22Rv1 (cell line): Measurements from ENCODE around the gene SVBP.

ENCODE experiments used
- H3K27ac ChIP-seq: fragments of 450-650 bp; 2 replicates; pipeline ENCODE4 v1.5.1; 2017
- ZFX ChIP-seq: fragments of 450-650 bp; IDR thresholded peaks from 2 replicates; pipeline ENCODE4 v1.6.1; 2017; ENCODE audit warnings: antibody characterized with exemption, borderline replicate concordance
- TF ChIP-seq, protein P1 (sequence below): fragments of 450-650 bp; IDR thresholded peaks from 2 replicates; pipeline ENCODE4 v1.5.1; 2017; ENCODE audit warnings: mild to moderate bottlenecking

SVBP gene

DNA sequence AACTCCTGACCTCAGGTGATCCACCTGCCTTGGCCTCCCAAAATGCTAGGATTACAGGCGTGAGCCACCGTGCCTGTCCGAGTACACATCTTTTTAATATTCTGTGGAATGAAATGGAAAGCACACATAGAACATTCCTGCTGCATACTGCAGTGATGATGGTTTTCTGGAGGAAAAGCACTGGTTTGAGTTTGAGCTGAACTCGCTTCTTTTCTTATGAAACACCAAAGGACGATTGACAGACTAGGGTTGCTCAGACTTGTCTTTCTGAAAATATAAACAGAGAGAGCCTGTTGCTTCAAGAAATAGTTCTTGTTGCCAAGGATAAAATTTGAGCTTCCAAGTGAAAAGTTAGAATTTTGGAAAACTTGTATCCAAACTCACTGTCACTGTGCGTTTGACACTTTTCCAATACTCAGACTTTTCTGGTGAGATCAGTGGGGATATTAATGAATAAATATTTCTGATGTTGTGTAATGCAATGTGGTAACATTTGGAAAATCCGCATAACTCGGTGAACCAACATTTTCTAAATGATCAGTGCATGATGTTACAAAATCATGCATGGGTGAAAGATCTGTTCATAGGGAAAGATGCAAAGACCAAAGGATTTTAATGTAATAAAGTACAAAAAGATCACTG lies 15.2 kb downstream of the SVBP start:
- TF ChIP-seq, protein P1, sequence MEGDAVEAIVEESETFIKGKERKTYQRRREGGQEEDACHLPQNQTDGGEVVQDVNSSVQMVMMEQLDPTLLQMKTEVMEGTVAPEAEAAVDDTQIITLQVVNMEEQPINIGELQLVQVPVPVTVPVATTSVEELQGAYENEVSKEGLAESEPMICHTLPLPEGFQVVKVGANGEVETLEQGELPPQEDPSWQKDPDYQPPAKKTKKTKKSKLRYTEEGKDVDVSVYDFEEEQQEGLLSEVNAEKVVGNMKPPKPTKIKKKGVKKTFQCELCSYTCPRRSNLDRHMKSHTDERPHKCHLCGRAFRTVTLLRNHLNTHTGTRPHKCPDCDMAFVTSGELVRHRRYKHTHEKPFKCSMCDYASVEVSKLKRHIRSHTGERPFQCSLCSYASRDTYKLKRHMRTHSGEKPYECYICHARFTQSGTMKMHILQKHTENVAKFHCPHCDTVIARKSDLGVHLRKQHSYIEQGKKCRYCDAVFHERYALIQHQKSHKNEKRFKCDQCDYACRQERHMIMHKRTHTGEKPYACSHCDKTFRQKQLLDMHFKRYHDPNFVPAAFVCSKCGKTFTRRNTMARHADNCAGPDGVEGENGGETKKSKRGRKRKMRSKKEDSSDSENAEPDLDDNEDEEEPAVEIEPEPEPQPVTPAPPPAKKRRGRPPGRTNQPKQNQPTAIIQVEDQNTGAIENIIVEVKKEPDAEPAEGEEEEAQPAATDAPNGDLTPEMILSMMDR = no peak
- TF ChIP-seq ZFX = no peak
- no peak overlapping the region for H3K27ac ChIP-seq

DNA sequence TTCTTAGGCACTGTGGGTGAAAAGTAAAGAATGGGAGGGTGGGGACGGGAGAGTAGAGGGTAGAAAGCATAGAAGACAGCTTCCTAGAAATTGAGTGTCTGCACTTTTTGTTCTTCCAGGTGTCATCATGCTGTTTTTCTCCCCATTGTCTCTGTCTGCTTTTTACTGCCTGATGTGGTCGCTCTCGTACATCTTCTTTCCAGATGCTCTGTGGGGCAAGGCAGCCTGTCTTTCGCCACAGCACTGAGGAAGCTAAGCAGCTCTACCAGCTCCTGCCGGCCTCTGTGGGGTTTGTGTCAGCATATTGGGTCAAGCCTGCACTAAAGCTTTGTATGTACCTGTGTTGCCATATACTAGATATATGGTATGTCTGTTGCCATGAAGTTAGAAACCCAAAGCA lies 19.2 kb downstream of the SVBP start:
- no peak overlapping the region for H3K27ac ChIP-seq
- TF ChIP-seq, protein P1 = no peak
- no peak for TF ChIP-seq ZFX

GRCh38 chr1:42797414-42797813 lies 19.8 kb downstream of the SVBP start:
- no peak for TF ChIP-seq ZFX
- TF ChIP-seq, protein P1 = no peak
- H3K27ac ChIP-seq = no peak overlapping the region

GRCh38 chr1:42793824-42794223 lies 23.4 kb downstream of the SVBP start:
- no peak for TF ChIP-seq ZFX
- TF ChIP-seq, protein P1 = no peak

DNA sequence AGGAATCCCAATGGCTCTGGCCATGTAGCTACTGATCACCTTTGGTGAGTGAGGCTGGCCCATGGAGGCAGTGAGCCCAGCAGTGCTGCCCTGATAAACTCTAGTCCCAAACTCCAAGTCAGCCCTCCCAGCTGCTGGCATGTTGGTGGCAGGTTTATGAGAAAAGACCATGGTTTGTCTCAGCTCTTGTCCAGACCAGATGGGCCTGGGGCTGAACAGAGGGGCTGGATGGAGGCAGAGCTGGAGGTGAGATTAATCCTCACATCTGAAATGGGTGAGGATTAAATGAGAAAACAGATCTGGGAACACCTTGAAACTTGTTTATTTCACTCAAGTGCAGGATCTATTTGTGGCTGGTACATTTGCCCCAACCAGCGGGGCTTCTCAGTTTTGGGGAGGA lies 29.2 kb downstream of the SVBP start:
- no peak for TF ChIP-seq ZFX
- TF ChIP-seq, protein P1 = no peak
- no peak overlapping the region for H3K27ac ChIP-seq

More at GRCh38 chr1:42793824-42794223, 23.4 kb downstream of the SVBP start:
- no peak overlapping the region for H3K27ac ChIP-seq

- TF ChIP-seq, protein P1 = no peak
- TF ChIP-seq ZFX = no peak
- H3K27ac ChIP-seq = no peak overlapping the region
These were observed 31.1 kb downstream of the SVBP start for GRCh38 chr1:42786097-42786496.

DNA sequence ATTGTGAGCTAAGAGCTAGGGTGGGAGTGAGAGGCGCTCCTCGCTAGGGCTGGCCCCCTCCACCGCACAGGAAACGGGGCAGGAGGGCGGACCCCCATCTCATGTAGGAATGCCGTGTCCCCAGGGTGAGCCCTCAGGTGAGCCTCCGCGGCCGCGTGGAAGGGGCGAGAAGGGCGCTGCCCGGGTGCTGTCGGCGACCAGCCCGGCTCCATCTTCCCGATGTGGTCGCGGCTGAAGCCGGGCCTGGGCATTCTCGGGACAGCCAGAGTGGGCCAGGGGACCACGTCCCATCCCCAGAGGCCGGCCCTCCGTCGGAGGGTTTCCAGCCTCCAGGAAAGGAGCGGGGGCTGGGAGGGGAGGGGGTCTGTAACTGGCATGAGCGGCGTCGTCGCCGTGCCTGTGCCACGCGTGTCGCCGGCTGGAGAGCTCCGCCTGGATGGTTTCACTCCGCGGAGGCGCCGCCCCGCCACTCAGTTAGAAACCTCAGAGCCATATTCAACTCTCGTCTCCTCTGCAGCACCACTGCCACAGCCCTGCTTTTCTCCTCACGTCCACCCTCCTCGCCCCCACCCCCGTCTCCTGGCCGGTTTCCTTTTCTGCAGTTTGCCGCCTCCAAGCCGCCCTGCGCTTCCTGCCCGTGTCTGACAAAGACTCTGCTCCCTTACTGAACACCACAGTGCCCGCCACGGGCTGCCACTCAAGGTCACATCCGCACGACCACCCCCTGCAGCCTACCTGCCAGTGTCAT lies 32.1 kb downstream of the SVBP start, which contains the start of gene TMEM269:
Gene TMEM269 (plus strand): TSS at position 46 of the 748 bp plus-strand sequence. CDS start 4,903 bp downstream, outside the sequence.
- H3K27ac ChIP-seq = no peak within 1 kb of the TSS
- no peak for TF ChIP-seq ZFX
- TF ChIP-seq, protein P1 = no peak
